Activated naive CD8-positive, alpha-beta T cell treated with anti-CD3 and anti-CD28 coated beads, Interleukin-2, amount 50 U/mL, for 16 hours (primary cell): ENCODE data around the gene IL1R2.

Experiments
- DNase-seq: peaks from one replicate; pipeline ENCODE4 v3.0.0-alpha.2; 2020; ENCODE audit warnings: low read depth, low spot score

The IL1R2 gene

GRCh38 chr2:101975171-101975870 lies 16.4 kb upstream of the IL1R2 start:
- DNase-seq: no peak

- DNase-seq: no peak
These were observed 14.9 kb upstream of the IL1R2 start for GRCh38 chr2:101976891-101977290.

- no peak for DNase-seq
These were observed 11.4 kb upstream of the IL1R2 start for GRCh38 chr2:101980368-101980767.

GRCh38 chr2:101981066-101981465 lies 10.7 kb upstream of the IL1R2 start:
- DNase-seq: no peak

GRCh38 chr2:101981504-101981903 lies 10.3 kb upstream of the IL1R2 start:
- DNase-seq: no peak

DNA sequence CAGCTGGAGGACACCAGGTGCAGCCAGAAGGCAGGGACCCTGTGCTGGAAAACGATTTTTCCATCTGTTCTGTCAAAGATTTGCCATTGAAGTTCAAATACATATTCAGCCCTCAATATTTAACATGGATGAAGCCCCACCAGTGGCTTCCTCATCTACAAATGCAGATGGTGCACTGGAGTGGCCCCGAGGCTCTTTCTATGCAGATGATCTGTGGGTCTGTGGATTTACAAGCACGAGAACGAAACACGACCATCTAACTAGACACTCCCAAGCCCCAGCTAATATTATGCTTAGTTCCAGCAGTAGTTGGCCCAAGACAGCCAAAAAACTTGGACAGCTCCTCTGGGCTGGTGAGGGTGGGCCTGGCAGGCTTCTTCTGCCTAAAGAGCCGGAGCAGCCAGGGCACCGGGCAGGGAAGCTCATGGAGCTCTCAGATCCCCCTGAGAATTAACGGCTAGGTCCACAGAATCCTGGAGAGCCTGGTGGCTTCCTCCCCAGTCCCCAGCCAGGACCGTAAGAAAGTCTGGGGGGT lies 9.2 kb upstream of the IL1R2 start:
- no peak for DNase-seq

DNA sequence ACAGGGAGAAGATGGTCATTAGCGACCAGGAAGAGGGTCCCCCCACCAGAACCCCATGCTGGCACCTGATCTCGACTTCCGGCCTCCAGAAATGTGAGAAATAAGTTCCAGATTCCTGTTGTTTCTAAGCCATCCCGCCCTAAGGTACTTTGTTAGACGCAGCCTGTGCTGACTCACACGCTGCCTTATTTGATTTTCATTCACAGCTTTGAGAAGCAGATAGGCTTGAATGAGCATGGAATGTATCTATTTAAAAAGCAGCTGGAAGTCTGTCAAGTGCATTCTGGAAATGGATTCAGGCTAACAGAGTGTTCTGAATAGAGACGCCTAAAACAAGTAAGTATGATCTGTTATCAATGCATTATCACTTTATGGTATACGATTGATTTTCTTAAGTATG lies 8.3 kb upstream of the IL1R2 start:
- no peak for DNase-seq

DNA sequence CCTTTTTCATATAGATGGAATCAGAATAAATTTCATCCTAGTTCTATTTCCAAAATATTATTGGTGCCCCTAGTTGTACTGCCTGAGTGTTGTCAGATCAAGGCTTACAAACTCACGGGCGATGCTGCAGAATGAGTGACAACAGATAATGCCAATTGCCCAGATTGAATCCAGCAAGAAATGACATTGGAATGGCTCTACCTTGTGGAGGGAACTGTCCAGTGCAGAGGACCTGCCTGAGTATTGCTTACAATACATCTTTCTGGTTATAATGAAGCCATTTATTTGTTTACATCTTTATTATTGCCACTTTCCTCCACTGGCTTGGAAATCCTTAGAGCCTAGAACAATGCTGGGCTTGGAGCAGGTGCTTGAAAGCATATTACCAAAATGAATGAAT lies 7.8 kb upstream of the IL1R2 start:
- DNase-seq: no peak

GRCh38 chr2:101984656-101985055 lies 7.1 kb upstream of the IL1R2 start:
- DNase-seq: no peak

DNA sequence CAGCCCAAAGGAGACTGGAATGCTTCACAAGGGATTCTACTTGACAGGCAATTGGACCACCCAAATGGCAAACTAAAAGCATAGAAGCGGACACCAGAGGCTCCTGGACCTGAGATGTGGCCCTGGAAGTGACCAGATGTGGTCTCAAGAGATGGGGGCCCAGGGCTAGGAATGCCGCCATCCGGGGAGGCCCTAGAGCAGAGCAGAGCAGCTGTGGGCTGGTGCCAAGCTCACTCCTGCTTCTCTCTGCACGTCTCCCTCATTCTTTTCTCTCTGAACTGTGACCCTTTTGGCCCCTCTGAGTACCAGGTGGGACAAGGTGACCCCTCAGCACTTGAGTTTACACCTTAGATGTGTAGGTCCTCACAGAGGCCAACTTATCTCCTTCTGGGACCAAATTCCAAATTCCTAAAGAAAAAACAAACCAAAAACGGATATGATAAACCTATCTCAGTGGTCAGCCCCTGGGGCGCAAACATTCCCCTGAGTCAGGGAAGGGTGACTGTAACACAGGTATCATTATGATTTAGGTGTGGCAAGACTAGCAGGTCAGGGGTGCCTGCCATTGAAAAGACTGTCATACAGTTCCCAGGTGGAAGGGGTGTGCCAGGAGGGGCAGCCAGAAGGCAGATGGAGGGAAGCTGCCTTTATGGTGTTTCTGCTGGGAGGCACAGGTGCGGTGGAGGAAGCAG lies 6.5 kb upstream of the IL1R2 start:
- DNase-seq: no peak

- no peak for DNase-seq
These were observed 6.0 kb upstream of the IL1R2 start for GRCh38 chr2:101985793-101986164.

DNA sequence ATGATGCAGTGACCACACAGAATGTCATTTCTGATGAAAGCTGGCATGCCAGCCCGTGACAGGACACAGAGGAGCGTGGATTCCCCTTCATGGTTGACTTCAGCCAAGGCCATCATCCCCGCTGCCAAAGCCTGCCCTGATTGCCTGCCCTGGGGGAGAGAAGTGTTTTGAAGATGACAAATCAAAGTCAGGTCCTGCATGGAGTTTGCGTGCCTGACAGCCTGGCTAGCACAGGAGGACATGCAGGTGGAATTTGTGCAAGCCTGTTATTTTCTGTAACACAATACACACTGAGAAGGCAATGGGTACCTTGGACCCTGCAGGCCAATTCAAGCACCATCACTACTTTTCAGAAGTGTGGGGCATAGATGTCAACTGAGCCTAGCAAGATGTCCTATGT lies 5.4 kb upstream of the IL1R2 start:
- DNase-seq: no peak

GRCh38 chr2:101986804-101987740 lies 4.7 kb upstream of the IL1R2 start:
- DNase-seq: no peak

- DNase-seq: no peak
These were observed 3.9 kb upstream of the IL1R2 start for GRCh38 chr2:101987832-101988231.

DNA sequence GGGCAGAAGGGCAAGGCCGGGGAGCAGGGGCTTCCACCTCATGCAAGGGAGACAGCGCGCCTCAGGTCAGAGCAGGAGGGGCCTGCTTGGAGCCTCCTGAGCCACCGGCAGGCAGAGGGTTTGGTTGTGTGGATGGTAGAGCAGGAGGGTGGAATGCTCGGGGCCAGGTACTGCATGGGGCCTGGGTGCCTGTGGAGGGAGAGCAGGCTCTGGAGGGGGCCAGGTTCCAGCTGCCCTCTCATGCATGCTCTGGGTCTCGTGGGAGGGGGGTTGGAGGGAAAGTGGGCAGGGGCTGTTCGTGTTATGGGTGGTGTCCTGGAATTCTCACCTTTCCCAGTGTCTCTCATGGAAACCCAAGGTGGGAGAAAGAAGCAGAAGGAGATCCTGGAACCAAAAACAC lies 3.2 kb upstream of the IL1R2 start:
- no peak for DNase-seq

GRCh38 chr2:101989740-101990460 lies 1.9 kb upstream of the IL1R2 start:
- no peak for DNase-seq

GRCh38 chr2:101993772-101994171 lies 2.0 kb downstream of the IL1R2 start:
- no peak for DNase-seq

GRCh38 chr2:101995019-101995418 lies 3.3 kb downstream of the IL1R2 start:
- DNase-seq: no peak

DNA sequence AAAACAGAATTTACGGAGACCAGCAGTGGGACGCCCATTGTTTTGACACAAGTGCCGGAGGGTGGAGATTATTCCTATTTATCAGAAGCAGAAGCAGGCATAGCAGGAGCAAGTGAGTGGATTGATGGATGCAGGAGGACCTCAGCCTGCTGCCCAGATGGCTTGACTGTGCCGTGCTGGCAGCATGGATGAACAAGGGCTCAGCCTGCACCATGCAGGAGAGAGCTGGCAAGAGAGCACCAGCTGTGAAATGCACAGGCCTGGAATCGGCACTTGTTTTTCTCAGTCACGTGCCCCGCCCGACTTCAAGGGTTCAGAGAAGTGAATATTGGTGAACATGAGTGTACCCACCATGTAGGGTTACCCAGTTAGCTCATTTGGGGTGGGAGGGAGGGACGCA lies 4.0 kb downstream of the IL1R2 start:
- no peak for DNase-seq

DNA sequence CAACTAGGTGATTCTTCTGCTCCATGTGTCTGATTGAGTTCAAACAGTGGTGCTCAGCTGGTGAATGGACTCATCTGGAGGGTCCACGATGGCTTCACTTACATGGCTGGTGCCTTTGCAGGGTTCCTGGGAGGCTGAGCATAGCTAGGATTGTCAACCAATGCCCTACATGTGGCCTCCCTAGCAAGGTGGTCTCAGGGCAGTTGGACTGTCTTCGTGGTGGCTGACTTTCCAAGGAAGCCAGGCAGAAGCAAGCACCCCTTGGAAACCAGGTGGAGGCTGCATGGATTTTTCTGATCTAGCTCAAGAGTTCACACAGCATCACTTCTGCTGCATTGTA lies 6.8 kb downstream of the IL1R2 start:
- no peak for DNase-seq

DNA sequence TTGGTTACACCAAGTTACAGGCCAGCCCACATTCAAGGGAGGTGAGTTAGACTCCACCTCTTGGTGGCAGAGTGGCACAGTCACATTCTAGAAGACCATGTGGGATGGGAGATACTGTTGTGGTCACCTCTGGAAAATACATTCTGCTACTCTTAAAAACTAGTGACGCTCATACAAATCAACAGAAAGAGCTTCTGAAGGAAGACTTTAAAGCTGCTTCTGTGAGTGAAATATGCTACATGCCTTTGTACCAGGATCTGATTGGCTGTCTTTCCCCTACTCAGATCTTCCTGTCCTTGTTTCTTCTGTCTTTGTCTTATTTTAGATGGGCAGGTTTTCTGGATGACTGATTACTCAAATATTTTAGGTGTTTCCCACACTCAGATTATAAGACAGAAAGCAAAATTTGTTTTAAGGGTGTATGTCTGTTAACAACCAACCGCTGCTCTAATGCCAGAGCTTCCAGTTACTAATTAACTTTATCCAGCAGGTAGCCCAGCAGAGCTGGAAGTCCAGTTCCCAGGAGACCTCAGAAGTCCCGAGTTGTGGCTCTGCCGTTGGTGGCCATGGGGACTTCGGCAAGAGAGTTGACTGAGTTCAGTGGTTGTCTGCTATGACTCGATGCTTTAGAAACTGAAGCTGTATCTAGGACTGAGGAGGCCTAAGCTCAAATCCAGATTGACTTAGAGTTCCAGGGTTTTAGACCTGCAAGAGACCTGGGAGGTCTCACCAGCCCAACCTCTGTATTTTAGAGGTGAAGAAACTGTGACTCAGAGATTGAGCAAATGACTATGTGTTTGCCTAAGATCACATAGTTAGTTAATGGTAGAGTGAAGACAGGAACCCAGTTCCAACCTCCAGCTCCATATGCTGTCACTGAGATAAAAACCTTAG lies 7.4 kb downstream of the IL1R2 start:
- DNase-seq: no peak
